Stimulated activated CD4-positive, alpha-beta T cell treated with anti-CD3 and anti-CD28 coated beads, Interleukin-15, amount 100 ng/mL, for 24 hours (primary cell): ENCODE results near the gene FA2H.
"Not testable (repeated sequence)": the region's sequence is repeated elsewhere in the genome, so short reads cannot be mapped to it uniquely, and the experiment has no call there.

ENCODE experiments used
- DNase-seq: peaks from one replicate; pipeline ENCODE4 v3.0.0-alpha.2; 2020

The FA2H gene

DNA sequence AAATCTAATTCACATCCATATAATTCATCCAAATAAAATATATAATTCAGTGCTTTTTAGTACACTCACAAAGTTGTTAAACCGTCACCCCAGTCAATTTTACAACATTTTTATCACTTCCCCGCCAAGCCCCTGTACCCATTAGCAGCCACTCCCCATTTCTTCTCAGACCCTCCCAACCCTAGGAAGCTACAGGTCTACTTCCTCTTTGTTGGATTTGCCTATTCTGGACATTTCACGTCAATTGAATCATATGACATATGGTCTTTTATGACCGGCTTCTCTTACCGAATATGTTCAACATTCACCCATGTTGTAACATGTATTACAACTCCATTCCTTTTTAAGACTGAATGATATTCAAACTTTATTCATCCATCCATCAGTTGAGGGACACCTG lies 54.0 kb downstream of the FA2H start:
- no peak for DNase-seq

DNA sequence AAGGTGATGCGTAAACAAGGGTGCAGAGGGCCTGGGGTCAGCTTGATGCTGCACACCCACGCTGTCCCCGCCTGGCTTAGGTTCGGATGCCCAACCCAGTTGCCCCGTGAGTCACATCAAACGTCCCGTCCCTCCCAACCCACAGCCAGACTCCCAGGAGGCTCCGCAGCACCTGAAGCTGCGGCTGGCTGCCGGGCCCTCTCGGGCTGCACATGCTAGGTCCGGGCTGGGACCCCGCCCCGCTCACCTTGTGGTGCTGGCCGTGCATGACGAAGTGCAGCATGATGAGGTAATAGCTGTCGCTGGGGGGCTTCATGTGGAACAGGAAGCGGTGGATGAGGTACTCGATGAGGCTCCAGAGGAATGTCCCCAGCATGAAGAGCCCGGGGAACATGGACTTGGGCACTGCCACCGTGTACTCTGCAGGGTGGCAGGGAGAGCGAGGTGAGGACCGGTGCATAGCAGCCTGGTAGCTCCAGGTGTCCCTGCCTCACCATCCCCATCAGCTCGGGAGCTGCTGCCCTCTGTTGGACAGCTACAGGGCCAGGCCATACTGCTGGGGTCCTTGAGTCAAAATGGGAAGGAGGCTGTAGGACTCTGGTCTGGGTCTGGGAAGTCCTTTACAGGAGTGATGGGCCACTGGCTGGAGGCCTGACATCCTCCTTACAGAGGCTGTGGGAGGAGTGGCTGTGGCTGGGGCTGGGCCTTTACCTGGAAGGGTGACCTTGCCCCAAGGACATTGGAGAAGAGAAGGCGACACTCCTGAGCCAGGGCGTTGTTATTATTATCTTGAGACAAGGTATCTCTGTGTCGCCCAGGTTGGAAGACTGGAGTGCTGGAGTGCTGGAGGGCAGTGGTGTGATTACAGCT lies 55.6 kb downstream of the FA2H start:
- no peak for DNase-seq

DNA sequence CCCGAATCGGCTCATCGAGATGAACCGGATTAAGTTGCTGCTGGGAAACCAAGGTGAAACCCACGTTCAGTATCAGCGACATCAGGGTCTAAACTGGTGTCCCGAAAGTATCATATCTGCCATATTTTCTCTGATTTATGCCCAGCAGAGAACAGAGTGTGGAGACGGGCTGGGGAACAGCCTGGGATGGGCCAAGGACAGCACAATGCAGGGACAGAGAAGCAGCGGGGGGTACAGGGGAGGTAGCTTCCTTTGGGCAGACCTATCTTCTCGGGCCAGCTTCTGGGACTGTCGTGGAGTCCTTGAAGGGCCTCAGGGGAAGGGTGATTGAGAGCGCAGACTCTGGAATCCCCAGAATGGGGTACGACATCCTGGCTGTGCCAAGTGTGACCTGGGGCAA lies 56.5 kb downstream of the FA2H start:
- DNase-seq: no peak

DNA sequence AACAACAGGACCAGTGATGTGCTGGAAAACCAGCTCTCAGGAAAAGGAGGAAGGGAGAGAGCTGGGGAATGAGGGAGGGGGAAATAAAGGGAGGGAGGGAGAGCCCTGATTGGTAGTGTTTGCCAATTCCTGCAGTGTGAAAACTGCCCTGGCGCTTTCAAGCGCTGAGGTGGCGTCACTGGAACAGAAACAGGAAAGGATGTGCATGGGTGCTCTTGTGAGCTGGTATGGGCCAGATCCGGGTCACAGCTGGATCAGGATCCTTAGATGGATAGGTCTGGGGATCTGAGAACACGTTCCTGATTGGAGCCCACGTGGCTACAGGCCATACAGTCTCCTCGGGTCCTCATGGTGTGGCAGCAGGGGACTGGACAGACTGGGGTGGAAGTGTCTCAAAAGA lies 57.3 kb downstream of the FA2H start:
- DNase-seq: no peak

DNA sequence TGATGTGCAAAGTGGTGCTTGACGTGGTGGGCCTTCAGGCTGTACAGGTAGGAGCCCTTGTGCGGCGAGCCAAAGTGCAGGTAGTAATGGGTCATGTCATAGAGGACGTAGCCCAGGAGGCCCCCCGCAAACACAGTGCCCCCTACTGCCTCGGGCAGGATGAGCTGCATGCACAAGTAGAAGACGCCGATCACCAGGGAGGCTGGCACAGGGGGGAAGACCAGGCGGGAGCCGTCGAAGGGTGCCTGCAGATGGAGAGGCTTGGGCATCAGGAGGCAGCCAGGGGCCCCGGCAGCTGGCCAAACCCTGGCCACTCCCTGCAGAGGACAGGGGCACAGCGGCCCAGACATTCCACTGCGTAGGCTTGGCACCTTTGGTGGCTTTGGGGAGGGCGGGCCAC lies 58.3 kb downstream of the FA2H start:
- DNase-seq: no peak

DNA sequence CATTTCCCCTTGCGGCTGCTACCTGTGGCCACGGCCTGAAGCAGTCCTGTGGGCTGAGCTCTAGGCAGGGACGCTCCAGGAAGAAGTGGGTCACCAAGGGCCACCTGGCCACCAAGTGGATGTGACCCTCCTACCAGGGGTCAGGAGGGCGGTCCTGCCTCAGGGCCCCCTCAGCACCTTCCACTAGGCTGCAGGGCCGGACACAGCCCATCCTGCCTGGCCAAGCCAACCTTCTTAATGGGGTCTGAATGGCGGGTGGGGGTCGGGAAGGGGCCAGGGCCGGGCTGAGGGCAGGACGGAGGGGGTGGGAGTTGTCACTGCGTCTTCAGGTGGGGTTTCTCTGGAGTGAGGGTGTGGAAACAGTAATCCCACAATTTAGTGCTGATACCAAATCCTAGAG lies 60.7 kb downstream of the FA2H start:
- DNase-seq: no peak

DNA sequence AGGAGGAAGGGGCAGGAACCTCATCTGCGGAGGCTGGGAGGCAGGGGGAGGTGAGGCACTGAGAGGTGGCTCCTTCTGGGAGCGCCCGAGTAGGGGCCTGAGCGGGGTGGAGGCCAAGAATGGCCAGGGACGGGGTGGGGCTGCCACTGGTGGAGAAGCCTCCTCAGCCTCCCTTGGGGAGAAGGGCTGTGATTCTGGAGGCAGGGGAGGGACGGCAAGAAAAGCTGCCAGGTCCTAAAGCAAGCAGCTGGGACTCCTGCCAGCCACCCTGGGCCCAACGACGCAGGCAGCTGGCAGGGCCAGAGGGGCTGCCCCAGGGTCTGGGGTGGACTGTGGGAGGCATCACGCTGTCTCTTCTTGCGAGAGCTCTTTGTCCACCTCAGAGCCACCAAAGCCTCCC lies 61.3 kb downstream of the FA2H start:
- no peak for DNase-seq

DNA sequence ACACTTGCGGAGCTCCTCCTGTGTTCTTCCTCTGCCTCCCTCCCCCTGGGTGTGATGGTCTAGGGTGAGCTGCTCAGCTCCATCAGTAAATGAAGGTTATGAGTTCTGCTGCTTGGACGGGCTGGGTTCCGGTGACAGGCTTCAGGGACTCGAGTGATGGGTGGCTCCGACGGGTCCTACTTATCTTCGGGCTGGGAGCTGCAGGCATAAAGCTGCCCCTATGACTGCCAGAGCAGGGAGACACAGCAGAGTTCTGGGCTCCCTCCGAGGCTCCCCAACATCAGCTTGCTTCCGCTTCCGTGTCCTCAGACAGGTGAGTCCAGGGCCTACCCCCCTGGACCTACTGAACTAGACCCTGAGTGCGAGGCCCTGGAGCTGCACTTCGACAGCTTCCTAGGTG lies 62.7 kb downstream of the FA2H start:
- no peak for DNase-seq

DNA sequence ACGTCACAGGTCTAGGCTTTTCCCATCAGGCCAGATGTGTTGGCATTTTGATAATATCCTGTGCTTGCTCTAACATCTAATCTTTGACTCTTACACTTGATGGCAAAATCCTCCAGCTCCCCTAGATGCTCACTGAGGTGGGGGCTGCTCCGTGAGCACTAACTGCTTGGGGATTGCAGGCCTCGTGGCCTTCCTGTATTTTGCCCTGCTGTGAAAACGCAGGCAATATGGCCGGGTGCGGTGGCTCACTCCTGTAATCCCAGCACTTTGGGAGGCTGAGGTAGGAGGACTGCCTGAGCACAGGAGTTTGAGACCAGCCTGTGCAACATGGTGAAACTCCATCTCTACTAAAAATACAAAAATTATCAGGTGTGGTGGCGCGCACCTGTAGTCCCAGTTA lies 64.2 kb downstream of the FA2H start:
- no peak for DNase-seq

DNA sequence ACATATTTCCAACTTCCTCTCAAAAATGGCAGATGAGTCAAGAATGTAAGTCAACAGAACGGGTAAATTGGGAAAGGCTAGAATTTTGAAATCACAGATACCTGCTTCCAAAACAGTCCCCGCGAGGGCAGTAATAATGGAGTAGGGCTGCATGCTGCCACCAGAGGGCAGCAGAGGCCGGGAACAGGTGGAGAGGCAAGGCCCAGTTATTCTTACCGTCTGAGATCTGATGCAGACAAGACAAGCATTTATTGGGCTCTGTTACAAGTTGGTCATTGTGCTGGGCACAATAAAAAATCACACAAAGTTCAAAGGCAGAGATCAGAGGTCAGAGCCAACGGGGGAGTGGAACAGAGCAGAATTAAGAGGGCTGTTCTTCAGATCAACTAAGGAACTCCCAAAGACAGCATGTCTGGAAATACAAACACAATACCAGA lies 65.2 kb downstream of the FA2H start:
- DNase-seq: peak; percentile 84

DNA sequence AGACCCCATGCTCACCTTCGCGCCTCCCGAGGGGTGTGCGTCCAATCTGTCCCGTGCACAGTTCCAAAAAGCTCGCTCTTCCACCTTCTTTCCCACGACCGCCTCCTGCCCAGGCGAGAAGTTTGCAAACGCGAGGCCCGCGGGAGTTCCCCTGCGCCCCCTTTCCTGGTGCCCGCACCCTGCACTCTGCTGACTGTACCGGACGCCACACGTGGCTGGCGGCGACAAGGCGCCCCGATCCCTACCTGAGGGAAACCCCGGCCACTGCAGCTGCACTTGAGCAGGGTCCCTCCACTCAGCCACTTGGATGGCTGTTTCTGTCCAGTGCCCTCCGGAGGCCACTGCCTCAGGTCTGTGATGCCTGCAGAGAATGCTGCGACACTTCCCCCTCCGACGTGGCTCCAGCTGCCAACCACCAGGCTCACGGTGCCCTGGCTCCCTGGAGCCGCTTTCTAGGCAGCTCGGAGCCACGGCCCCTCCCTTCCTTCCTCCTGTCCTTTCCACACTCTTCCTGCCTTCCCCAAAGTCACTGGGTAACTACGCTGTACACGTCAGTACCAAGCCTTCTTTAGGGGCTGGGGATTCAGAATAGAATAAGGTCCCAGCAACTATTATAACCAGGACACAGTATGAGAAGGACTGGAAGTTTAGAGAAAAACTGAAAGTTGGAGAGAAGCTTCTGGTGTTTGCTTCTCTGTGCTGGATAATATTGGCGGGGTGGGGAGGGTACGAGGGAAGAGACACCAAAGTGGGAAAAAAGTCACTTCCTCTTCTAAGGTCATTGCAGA lies 74.0 kb downstream of the FA2H start, which contains the start of gene MLKL:
Gene MLKL, minus strand, starts transcription at position 425 of the 788 bp plus-strand sequence. CDS start 5,105 bp downstream, outside the sequence.
- DNase-seq: peak; percentile 75

DNA sequence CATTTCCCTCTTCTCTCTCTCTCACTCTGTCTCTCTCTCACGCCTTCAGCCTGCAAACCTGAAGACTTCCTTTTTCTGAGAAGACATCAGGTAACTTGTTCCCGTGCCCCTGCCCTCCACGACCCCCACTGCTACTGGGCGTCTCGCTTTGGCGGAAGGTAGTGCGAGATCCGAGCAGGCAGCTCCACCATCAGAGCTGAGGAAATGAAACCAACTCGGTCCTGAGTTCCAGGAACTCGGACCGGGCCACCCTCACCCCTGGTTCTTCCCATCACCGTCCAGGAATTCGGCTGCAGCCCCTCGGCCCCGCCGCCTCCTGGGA lies 74.5 kb downstream of the FA2H start:
- peak; percentile 34 for DNase-seq

DNA sequence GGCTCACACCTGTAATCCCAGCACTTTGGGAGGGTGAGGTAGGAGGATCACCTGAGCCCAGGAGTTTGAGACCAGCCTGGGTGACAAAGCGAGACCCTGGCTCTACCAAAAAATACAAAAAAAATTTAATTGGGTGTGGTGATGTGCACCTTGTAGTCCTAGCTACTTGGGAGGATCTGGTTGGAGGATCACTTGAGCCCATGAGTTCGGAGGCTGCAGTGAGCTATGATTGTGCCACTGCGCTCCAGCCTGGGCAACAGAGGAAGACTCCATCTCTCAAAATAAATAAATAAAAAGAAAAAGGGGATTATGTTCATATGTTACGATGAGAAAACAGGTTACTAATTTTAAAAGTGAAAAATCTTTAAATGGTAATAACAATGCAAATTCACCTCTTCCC lies 75.0 kb downstream of the FA2H start:
- peak; percentile 10 for DNase-seq

DNA sequence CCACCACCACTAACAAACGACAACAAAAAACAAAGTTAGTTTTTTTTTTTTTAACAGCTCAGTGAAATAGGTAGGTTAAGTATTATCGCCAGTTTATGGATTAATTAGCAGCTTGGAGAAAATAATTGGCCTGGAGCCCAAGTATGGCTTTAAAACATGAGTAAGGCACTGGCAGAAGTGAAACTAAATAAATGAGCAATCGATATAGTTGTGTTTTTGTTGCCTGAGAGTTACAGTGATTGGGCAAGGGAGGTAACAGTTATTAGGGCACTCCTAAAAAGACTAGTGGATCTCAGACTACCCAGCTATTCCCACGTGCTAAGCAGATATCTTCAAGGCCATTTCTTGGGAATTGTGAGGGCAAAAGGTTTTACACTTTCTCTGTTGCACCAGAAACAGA lies 76.4 kb downstream of the FA2H start:
- DNase-seq: no peak

DNA sequence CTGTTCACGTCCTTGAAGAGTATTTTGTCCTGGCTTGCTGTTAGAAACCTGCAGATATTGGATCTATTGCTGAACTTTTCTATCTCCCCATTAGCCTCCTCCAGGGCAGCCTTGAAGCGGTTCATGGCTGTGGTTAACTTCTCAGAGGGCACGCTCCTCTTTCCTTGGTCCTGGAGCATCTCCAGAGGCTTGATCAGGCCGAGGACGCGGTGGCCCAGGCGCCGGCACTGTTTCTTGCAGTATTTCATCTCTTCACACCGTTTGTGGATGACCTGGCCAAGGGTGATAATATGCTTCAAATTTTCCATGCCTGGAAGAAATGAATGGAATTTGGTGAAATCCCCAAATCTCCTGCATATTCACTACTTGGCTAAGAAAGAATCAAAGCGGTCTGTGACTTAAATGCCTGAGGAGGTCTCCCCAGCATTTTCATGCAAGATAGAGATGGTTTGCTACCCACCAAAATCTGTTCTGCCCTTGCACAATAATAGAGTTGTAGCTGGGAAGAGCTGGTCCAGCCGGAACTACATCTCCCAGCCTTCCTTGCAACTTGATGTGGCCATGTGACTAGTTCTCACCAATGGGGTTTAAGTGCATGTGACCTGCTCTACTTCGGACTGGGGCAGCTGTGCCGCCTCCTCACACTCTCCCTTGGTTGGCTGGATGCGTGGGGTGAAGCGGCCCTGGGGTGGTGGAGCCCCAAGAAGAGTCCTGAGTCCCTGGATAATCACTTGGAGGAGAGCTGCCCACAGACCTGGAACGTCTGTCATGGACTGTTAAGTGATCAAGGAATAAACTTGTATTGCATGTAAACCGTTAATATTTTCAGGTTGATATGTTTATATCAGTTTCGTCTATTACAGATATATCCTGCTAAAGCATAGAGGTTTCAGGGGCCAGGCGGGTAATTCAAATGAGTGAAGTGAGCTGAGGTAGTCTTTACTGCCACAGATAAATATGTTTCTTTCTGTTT lies 78.9 kb downstream of the FA2H start:
- DNase-seq: peak; percentile 62

DNA sequence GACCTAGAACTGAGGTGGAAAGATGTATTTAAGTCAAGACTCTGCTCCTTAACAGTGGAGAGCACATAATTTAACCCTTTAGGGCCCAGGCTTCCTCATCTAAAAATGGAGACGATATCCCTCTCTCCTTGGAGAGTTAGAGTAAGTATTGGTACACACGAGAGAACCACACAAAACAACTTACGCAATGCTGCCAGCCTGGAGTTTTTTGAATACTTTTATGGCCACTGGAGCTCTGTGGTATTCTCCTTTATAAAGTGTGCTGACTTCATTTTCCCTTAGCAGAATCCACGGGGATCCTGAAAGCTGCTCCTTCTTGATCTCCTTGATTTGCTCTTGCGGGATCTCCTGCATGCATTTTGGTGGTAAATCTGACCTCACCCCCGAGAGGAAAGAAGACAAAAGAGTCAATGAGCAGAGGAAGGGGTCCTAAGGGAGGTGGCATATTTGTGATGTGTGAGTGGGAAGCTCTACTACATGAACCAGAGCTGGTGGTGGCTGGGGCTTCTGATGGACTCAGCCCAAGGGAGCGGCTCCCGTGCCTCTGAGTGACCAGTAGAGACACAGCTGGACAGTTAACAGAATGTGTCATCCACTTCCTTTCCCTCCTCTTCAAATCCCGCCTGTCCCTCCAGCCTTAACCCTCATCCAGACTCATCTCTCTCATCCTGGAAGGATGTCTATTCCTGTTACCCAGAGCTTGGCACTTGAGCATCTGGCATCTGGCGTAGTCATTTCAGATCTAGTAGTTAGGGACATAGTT lies 83.3 kb downstream of the FA2H start:
- no peak for DNase-seq

DNA sequence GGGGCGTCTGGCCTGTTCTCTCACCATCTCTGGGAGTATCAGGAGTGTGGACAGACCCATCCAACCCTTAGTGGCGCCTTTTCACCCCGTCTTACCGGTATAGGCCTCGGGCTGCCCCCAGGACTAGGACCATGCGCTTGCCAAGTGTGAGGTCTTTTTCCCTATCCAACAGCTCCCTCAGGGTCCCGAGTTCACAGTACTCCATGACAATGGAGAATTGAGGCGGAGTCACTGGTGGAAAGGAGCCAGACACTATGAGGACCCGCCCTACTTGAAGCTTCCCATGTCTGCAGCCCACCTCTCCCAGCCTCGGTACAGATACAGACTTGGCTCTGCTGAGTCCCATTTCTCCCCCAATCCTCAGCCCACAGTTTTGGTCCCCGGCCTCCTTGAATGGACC lies 92.1 kb downstream of the FA2H start:
- no peak for DNase-seq

DNA sequence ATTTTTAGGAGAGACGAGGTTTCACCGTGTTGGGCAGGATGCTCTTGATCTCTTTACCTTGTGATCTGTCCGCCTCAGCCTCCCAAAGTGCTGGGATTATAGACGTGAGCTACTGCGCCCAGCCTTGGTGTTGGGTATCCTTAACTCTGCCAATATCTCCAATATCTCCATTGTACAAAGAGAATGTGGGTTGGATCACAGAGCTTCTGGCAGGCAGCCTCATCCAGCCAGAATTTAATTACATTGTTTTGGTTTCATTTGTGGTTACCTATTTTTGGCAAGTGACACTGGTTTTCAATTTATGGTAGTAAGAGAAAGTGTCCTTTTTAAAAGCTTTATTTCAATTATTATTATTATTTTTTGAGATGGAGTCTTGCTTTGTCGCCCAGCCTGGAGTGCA lies 93.9 kb downstream of the FA2H start:
- DNase-seq: no peak

DNA sequence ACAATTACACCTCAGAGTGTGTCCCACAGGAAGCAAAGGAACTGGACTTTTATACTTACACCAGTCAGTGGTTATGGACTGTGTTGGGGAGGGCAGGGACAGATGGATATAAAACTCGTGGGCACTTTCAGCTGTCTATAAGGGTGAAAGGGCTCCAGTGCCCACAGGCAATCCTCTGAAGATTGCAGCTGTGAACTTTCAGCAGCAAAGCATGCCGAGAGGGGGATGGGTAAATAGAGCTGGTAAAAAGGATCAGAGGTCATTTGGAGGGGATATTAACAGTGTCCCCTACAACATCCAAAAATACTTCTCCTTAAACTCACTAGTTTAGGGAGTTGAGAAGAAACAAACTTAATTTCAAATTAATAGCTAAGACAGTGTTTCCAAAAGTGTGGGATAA lies 94.6 kb downstream of the FA2H start:
- no peak for DNase-seq

DNA sequence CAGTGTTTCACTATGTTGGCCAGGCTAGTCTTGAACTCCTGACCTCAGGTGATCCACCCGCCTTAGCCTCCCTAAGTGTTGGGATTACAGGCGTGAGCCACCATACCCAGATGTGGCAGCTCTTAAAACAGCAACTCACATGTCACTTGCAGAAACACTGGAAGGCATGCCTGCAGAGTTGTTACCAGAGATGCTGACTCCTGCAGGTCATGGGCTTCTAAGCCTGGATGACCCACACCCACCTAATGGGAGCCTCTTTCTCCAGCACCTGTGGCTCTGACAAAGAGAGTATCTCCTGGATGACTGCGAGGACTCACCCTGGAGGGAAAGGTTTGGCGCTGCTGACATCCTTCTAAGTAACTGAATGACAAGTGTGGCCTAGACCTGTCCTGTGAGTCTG lies 96.8 kb downstream of the FA2H start:
- DNase-seq: no peak

DNA sequence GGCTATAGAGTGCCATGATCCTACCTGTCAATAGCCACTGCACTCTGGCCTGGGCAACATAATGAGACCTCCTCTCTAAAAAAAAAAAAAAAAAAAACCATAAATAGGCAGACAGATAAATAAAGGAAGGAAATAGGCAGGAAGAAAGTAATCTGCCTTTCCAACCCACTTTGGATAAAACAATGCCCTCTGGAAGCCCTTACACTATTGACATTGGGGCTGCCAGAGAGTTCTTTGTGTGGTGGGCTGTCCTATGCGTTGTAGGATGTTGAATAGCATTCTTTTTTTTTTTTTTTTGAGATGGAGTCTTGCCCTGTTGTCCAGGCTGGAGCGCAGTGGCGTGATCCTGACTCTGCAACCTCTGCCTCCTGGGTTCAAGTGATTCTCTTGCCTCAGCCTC lies 100.7 kb downstream of the FA2H start:
- DNase-seq: no peak

DNA sequence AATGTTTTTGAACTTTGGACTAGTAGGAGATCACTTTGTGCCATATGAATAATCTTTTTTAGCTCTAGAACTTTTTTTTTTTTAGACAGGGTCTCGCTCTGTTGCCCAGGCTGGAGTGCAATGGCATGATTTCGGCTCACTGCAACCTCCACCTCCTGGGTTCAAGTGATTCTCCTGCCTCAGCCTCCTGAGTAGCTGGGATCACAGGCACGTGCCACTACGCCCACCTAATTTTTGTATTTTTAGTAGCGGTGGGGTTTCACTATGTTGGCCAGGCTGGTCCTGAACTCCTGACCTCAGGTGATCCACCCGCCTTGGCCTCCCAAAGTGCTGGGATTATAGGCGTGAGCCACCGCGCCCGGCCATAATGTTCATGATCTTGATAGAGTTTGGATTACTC lies 105.7 kb downstream of the FA2H start:
- not testable (repeated sequence) for DNase-seq
